ENCODE measurements around the gene VIPAS39. TPM values are rescaled to one million over a fixed set of nuclear protein-coding genes. Genes with fewer than 3 reads are reported as not detected.

Gene VIPAS39
- total RNA-seq, 2 donors from 2014 or later: 6.3 to 17.1 TPM

DNA sequence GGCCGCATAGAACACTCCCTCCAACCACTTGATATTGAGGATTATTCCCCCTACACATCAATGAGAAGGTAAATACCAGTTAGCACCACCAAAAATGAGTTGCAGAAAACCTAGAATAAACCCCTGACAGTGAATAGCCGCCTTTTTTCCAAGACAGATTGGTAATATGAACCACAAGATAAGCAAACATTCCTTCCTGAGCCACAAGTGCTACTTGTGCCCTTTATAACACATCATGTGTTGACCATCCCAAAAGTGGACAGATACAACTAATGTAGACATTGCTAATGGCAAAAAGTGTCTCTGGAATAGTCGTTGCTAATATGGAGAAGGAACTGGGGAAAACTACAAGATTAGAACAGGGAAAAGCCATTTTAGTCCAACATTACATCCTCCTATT, 51.3 kb downstream of the VIPAS39 start:
- no peaks in the 10 kb centered on the region for H3K36me3 ChIP-seq (replicated peaks in 1 of 2; ENCODE audit: insufficient read depth in 1 of 2, low read depth in 2 of 2)
- intact Hi-C loops (cut with DNase I): no loop called here
- H3K27me3 ChIP-seq: no peaks in the 10 kb centered on the region
- no peaks in the 10 kb centered on the region for H3K9me3 ChIP-seq
- H3K27ac ChIP-seq: no peak overlapping the region
- WGBS, 2 donors: 53 to 67% methylated on average over 3 of the region's 3 CpGs
- TF ChIP-seq POLR2A (IDR thresholded peaks at IDR 0.05): no peak
- TF ChIP-seq, protein P1, sequence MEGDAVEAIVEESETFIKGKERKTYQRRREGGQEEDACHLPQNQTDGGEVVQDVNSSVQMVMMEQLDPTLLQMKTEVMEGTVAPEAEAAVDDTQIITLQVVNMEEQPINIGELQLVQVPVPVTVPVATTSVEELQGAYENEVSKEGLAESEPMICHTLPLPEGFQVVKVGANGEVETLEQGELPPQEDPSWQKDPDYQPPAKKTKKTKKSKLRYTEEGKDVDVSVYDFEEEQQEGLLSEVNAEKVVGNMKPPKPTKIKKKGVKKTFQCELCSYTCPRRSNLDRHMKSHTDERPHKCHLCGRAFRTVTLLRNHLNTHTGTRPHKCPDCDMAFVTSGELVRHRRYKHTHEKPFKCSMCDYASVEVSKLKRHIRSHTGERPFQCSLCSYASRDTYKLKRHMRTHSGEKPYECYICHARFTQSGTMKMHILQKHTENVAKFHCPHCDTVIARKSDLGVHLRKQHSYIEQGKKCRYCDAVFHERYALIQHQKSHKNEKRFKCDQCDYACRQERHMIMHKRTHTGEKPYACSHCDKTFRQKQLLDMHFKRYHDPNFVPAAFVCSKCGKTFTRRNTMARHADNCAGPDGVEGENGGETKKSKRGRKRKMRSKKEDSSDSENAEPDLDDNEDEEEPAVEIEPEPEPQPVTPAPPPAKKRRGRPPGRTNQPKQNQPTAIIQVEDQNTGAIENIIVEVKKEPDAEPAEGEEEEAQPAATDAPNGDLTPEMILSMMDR (IDR thresholded peaks at IDR 0.05): no peak
- H3K4me1 ChIP-seq: no peaks in the 10 kb centered on the region
- DNase-seq: no peak
- H3K4me3 ChIP-seq: no peak overlapping the region
- ATAC-seq: no peak

DNA sequence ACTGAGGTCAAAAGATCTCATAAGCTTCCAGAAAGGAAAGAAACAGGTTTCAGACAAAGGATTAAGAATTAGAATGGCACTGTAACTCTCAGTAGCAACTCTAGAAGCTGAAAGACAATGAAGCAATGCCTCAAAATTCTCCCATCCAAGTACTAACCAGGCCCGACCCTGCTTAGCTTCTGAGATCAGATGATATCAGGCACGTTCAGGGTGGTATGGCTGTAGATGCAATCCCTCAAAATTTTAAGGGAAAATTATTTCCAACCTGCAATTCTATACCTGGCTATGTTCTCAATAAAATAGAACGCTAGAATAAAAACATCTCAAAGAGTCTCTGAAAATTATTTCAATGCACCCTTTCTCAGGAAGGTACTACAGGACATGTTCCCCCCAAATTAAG, 53.6 kb downstream of the VIPAS39 start:
- no peaks in the 10 kb centered on the region for H3K27me3 ChIP-seq
- intact Hi-C loops (cut with DNase I): no loop called here
- DNase-seq (no peak), ATAC-seq (no peak)
- no peak overlapping the region for H3K4me3 ChIP-seq
- no peaks in the 10 kb centered on the region for H3K4me1 ChIP-seq
- no peak overlapping the region for H3K27ac ChIP-seq
- TF ChIP-seq, protein P1 (IDR thresholded peaks at IDR 0.05): no peak
- no peak for TF ChIP-seq POLR2A (IDR thresholded peaks at IDR 0.05)
- WGBS, 2 donors: 78 to 80% methylated on average over 3 of the region's 3 CpGs
- no peaks in the 10 kb centered on the region for H3K36me3 ChIP-seq (replicated peaks in 1 of 2; ENCODE audit: insufficient read depth in 1 of 2, low read depth in 2 of 2)
- H3K9me3 ChIP-seq: no peaks in the 10 kb centered on the region

DNA sequence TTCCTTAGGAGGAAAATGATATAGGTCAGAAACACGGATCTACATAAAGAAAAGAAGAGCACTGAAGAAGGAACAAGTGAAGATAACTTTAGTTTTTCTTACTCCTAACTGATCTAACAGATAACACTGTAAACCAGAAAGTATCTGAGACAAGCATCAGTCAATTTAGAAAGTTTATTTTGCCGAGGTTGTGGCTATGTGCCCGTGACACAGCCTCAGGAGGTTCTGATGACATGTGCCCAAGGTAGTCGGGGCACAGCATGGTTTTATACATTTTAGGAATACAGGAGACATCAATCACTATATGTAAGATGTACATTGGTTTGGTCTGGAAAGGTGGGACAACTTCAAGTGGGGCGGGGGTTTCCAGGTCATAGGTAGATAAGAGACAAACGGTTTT, 57.2 kb downstream of the VIPAS39 start:
- H3K9me3 ChIP-seq: no peaks in the 10 kb centered on the region
- DNase-seq: no peak
- intact Hi-C loops (cut with DNase I): no loop called here
- no peak overlapping the region for H3K4me3 ChIP-seq
- no peak for ATAC-seq
- H3K4me1 ChIP-seq: no peaks in the 10 kb centered on the region
- H3K36me3 ChIP-seq (replicated peaks in 1 of 2; ENCODE audit: insufficient read depth in 1 of 2, low read depth in 2 of 2): no peaks in the 10 kb centered on the region
- no peaks in the 10 kb centered on the region for H3K27me3 ChIP-seq
- 68 to 74% methylated on average over 6 of the region's 6 CpGs for WGBS, 2 donors
- TF ChIP-seq POLR2A (IDR thresholded peaks at IDR 0.05): no peak
- TF ChIP-seq, protein P1 (IDR thresholded peaks at IDR 0.05): no peak
- no peak overlapping the region for H3K27ac ChIP-seq

DNA sequence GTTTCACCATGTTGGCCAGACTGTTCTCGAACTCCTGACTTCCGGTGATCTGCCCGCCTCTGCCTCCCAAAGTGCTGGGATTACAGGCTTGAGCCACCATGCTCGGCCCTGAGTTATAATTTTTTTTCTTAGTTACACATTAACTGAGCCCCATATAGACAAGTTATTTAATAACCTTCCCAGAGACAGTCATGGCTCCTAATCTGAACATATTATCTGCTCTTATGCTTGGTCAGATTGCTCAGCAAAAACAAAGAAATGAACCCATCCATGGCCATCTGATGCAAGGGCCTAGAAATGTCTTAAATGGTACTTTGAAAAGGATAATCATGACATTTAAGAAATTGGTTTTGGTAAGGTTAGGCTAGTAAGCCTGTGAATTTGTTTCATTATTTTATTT, 67.2 kb downstream of the VIPAS39 start:
- Histone ChIP-seq H3K27me3 (no peaks in the 10 kb centered on the region), H3K27ac (no peak overlapping the region), H3K4me3 (no peak overlapping the region), H3K36me3 (replicated peaks in 1 of 2; ENCODE audit: insufficient read depth in 1 of 2, low read depth in 2 of 2) (no peaks in the 10 kb centered on the region), H3K9me3 (no peaks in the 10 kb centered on the region), H3K4me1 (no peaks in the 10 kb centered on the region)
- TF ChIP-seq POLR2A (IDR thresholded peaks at IDR 0.05): no peak
- TF ChIP-seq, protein P1 (IDR thresholded peaks at IDR 0.05): no peak
- no peak for ATAC-seq
- 77 to 84% methylated on average over 4 of the region's 4 CpGs for WGBS, 2 donors
- intact Hi-C loops (cut with DNase I): no loop called here
- no peak for DNase-seq

DNA sequence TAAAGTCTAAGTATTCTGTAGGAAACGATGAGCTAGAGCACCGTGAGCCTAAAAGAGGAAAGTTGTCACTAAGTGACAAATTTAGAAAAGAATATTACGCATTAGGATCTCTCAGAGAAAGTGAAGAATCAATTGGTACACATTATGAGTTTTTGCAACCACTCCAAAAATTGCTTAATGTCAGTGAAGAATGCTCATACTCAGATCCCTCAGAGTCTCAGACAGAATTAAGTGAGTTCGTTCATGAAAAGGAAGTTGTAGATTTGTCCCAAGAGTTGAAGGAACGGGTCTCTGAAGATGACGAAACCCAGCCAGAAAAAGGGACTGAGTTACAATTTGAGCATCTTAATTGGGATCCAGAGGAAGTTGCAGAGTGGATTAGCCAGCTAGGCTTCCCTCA, 78.7 kb downstream of the VIPAS39 start:
- 78 to 83% methylated on average over 6 of the region's 6 CpGs for WGBS, 2 donors
- TF ChIP-seq POLR2A (IDR thresholded peaks at IDR 0.05): no peak
- TF ChIP-seq, protein P1 (IDR thresholded peaks at IDR 0.05): no peak
- Histone ChIP-seq H3K27ac (no peak overlapping the region), H3K4me3 (no peak overlapping the region), H3K9me3 (no peaks in the 10 kb centered on the region), H3K36me3 (replicated peaks in 1 of 2; ENCODE audit: insufficient read depth in 1 of 2, low read depth in 2 of 2) (no peaks in the 10 kb centered on the region), H3K4me1 (peaks cover 15% of the 10 kb centered on the region), H3K27me3 (no peaks in the 10 kb centered on the region)
- ATAC-seq (no peak), DNase-seq (no peak)
- intact Hi-C loops (cut with DNase I): no loop called here

All from body of pancreas (tissue), 4 donors.